HepG2 (cell line): ENCODE data around the gene APLP1. TPM values are rescaled to one million over a fixed set of nuclear protein-coding genes. Genes with fewer than 3 reads are reported as not detected.

ENCODE experiments used
- ATAD3A ChIP-seq: sonication (generic); formaldehyde crosslinking; IDR thresholded peaks from 2 replicates; pipeline ENCODE4 v1.4.0; 2020; ENCODE audit warnings: missing genetic modification reagents
- CBFB ChIP-seq: sonication (generic); formaldehyde crosslinking; IDR thresholded peaks from 2 replicates; pipeline ENCODE4 v1.4.0; 2020; ENCODE audit warnings: missing genetic modification reagents
- HHEX ChIP-seq: IDR thresholded peaks from 2 replicates; pipeline ENCODE4 v1.6.1; 2016; ENCODE audit warnings: control low read depth
- NFE2L2 ChIP-seq: fragments of 150-350 bp; IDR thresholded peaks from 2 replicates; pipeline ENCODE4 v1.6.1; 2014; ENCODE audit warnings: low read length
- NR1H2 ChIP-seq: sonication (generic); formaldehyde crosslinking; IDR thresholded peaks from 2 replicates; pipeline ENCODE4 v1.8.1; 2022; ENCODE audit warnings: low read depth, missing genetic modification reagents, borderline replicate concordance
- POLR2AphosphoS2 ChIP-seq: IDR thresholded peaks from 2 replicates; pipeline ENCODE4 v1.6.1; 2011; ENCODE audit warnings: low read depth, low read length, improper control_type of control experiment
- RNF2 ChIP-seq: fragments of 450-650 bp; conservative IDR thresholded peaks from 2 replicates; pipeline ENCODE4 v1.6.1; 2016; ENCODE audit warnings: low read depth
- SAP130 ChIP-seq: IDR thresholded peaks from 2 replicates; pipeline ENCODE4 v1.6.1; 2016; ENCODE audit warnings: low read depth
- SPEN ChIP-seq: sonication (generic); formaldehyde crosslinking; IDR thresholded peaks from 2 replicates; pipeline ENCODE4 v1.5.1; 2020; ENCODE audit warnings: low read depth, mild to moderate bottlenecking, missing genetic modification reagents
- TBL1XR1 ChIP-seq: fragments of 150-350 bp; IDR thresholded peaks from 2 replicates; pipeline ENCODE4 v1.6.1; 2014; ENCODE audit warnings: borderline replicate concordance, low read length; ENCODE audit not compliant: partially characterized antibody
- ZNF274 ChIP-seq: sonication (generic); formaldehyde crosslinking; IDR thresholded peaks from 2 replicates; pipeline ENCODE4 v1.5.1; 2020; ENCODE audit warnings: mild to moderate bottlenecking, missing genetic modification reagents
- ZNF501 ChIP-seq: sonication (generic); formaldehyde crosslinking; IDR thresholded peaks from 2 replicates; pipeline ENCODE4 v1.5.1; 2020; ENCODE audit warnings: mild to moderate bottlenecking, moderate library complexity, missing genetic modification reagents
- ZNF790 ChIP-seq: sonication (generic); formaldehyde crosslinking; IDR thresholded peaks from 2 replicates; pipeline ENCODE4 v1.8.0; 2022; ENCODE audit warnings: missing genetic modification reagents, mild to moderate bottlenecking, borderline replicate concordance
- polyA plus RNA-seq, 8 experiments: library from polyadenylated mRNA; depleted of rRNA in 3 of 8; stranded (reverse) in 7 of 8; unstranded in 1 of 8; fragments of >200 nt; fragmentation: Illumina TruSeq in 4 of 8; extraction: Trizol in 4 of 8; gene quantifications; 2 replicates each; pipeline versions ENCODE4 v1.2.1 to v1.2.3, GENCODE V29; 2011 to 2016; ENCODE audit warnings: low read depth in 4 of 8, missing spikeins in 1 of 8, mixed read lengths in 1 of 8; ENCODE audit not compliant: insufficient read depth in 1 of 8
- total RNA-seq, 5 experiments: library from RNA; depleted of rRNA; stranded (reverse); fragments of >200 nt; fragmentation: Illumina TruSeq; extraction: Trizol; gene quantifications; 2 replicates each; pipeline ENCODE4 v1.2.3, GENCODE V29; 2016; ENCODE audit warnings: low read depth in 1 of 5
- TF ChIP-seq, protein P1 (sequence below): sonication (generic); formaldehyde crosslinking; IDR thresholded peaks from 2 replicates; pipeline ENCODE4 v1.9.0; 2021; ENCODE audit warnings: missing genetic modification reagents, mild to moderate bottlenecking, borderline replicate concordance
- TF ChIP-seq, protein P2 (sequence below): sonication (generic); formaldehyde crosslinking; IDR thresholded peaks from 2 replicates; pipeline ENCODE4 v1.4.0; 2020; ENCODE audit warnings: mild to moderate bottlenecking, missing genetic modification reagents
- TF ChIP-seq, protein P3 (sequence below): sonication (generic); formaldehyde crosslinking; IDR thresholded peaks from 2 replicates; pipeline ENCODE4 v1.4.0; 2020; ENCODE audit warnings: missing genetic modification reagents, mild to moderate bottlenecking, borderline replicate concordance
- TF ChIP-seq, protein P4 (sequence below): IDR thresholded peaks from 2 replicates; pipeline ENCODE4 v1.6.1; 2016

Gene APLP1
- total and polyA plus RNA-seq, 2 of the 13 experiments (the other 11 are each of a cell fraction or from before 2014, with no cell fraction given): 2.0 to 2.9 TPM

DNA sequence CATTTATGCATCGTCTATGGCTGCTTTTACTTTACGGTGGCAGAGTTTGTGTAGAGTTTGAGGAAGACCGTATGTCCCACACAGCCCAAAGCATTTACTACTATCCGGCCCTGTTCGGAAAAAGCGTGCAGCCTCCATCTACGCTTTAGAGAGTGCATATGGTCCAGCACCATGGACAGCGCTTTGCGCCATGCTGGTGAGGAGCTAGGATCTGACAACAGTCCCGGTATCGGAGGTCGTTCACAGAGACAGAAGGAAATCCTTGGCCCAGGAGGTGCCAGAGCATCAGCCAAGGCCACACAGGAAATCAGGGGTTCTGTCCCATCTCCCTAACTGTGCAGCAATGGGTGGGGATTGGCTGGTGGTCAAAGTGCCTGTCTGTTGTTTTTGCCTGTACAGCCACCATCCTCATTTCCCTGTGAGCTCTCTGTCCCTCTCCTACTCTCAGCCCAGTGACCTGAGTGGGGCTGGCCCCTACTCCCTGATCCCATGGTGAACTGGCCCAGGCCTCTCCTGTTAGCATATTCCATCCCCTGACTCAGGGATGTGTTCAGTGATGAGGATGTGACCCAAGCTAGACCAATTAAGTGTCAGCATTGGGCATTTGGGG lies 39.6 kb upstream of the APLP1 start (continued):
- TF ChIP-seq, protein P1, sequence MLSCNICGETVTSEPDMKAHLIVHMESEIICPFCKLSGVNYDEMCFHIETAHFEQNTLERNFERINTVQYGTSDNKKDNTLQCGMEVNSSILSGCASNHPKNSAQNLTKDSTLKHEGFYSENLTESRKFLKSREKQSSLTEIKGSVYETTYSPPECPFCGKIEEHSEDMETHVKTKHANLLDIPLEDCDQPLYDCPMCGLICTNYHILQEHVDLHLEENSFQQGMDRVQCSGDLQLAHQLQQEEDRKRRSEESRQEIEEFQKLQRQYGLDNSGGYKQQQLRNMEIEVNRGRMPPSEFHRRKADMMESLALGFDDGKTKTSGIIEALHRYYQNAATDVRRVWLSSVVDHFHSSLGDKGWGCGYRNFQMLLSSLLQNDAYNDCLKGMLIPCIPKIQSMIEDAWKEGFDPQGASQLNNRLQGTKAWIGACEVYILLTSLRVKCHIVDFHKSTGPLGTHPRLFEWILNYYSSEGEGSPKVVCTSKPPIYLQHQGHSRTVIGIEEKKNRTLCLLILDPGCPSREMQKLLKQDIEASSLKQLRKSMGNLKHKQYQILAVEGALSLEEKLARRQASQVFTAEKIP (CRISPR knock-in tag): no peak
- TF ChIP-seq, protein P2, sequence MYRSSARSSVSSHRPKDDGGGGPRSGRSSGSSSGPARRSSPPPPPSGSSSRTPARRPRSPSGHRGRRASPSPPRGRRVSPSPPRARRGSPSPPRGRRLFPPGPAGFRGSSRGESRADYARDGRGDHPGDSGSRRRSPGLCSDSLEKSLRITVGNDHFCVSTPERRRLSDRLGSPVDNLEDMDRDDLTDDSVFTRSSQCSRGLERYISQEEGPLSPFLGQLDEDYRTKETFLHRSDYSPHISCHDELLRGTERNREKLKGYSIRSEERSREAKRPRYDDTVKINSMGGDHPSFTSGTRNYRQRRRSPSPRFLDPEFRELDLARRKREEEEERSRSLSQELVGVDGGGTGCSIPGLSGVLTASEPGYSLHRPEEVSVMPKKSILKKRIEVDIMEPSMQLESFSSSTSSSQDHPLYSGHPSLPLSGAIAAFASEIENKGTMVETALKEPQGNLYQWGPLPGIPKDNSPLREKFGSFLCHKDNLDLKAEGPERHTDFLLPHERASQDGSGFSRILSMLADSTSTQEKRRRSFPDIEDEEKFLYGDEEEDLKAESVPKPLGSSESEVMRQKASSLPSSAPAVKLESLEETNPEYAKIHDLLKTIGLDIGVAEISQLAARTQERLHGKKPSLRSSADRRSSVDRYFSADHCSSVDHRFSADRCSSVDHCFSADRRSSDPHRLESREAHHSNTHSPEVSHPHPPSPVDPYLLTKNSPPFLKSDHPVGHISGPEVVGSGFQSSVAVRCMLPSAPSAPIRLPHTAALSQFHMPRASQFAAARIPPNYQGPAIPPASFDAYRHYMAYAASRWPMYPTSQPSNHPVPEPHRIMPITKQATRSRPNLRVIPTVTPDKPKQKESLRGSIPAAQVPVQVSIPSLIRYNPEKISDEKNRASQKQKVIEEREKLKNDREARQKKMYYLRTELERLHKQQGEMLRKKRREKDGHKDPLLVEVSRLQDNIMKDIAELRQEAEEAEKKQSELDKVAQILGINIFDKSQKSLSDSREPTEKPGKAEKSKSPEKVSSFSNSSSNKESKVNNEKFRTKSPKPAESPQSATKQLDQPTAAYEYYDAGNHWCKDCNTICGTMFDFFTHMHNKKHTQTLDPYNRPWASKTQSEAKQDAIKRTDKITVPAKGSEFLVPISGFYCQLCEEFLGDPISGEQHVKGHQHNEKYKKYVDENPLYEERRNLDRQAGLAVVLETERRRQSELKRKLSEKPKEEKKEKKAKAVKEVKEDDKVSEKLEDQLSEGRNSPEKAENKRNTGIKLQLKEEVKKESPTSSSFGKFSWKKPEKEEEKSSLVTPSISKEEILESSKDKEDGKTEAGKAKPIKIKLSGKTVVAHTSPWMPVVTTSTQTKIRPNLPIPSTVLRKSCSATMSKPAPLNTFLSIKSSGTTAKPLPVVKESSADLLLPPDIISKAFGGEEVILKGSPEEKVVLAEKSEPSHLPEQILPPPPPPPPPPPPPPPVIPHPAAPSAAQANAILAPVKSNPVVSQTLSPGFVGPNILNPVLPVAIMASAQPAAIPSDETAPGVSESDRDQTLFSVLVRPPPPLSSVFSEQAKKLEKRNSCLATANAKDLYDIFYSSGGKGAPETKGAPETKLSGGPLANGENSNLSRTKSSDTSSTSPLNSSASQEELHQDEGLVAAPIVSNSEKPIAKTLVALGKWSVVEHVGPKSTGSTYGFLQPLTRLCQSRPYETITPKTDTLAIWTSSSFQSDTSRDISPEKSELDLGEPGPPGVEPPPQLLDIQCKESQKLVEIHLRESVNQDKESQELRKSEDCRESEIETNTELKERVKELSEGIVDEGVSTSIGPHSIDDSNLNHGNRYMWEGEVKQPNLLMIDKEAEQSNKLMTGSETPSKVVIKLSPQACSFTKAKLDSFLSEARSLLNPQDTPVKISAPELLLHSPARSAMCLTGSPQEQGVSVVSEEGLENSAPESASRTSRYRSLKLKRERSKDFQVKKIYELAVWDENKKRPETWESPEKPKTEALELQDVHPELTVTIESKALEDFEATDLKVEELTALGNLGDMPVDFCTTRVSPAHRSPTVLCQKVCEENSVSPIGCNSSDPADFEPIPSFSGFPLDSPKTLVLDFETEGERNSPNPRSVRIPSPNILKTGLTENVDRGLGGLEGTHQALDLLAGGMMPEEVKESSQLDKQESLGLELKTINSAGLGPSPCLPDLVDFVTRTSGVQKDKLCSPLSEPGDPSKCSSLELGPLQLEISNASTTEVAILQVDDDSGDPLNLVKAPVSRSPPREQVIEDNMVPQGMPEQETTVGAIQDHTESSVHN (CRISPR knock-in tag): 0 out of 2 replicates have a peak, but pooled peaks have one; percentile 73
- TF ChIP-seq, protein P3, sequence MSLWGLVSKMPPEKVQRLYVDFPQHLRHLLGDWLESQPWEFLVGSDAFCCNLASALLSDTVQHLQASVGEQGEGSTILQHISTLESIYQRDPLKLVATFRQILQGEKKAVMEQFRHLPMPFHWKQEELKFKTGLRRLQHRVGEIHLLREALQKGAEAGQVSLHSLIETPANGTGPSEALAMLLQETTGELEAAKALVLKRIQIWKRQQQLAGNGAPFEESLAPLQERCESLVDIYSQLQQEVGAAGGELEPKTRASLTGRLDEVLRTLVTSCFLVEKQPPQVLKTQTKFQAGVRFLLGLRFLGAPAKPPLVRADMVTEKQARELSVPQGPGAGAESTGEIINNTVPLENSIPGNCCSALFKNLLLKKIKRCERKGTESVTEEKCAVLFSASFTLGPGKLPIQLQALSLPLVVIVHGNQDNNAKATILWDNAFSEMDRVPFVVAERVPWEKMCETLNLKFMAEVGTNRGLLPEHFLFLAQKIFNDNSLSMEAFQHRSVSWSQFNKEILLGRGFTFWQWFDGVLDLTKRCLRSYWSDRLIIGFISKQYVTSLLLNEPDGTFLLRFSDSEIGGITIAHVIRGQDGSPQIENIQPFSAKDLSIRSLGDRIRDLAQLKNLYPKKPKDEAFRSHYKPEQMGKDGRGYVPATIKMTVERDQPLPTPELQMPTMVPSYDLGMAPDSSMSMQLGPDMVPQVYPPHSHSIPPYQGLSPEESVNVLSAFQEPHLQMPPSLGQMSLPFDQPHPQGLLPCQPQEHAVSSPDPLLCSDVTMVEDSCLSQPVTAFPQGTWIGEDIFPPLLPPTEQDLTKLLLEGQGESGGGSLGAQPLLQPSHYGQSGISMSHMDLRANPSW (CRISPR knock-in tag): no peak
- TF ChIP-seq POLR2AphosphoS2: no peak
- peak; percentile 86; the same call in 1 of the 2 replicates for TF ChIP-seq NR1H2 (CRISPR knock-in tag)
- TF ChIP-seq ZNF274: peak; percentile 82
- no peak for TF ChIP-seq HHEX (CRISPR knock-in tag)
- no peak for TF ChIP-seq RNF2
- peak; percentile 93; the same call in 1 of the 2 replicates for TF ChIP-seq ATAD3A (CRISPR knock-in tag)
- no peak for TF ChIP-seq ZNF501 (CRISPR knock-in tag)
- TF ChIP-seq ZNF790 (CRISPR knock-in tag): 0 out of 2 replicates have a peak, but pooled peaks have one; percentile 38
- TF ChIP-seq SPEN (CRISPR knock-in tag): peak; percentile 86; the same call in 1 of the 2 replicates
- TF ChIP-seq SAP130: peak; percentile 96
- TF ChIP-seq CBFB (CRISPR knock-in tag): peak; percentile 69; the same call in 1 of the 2 replicates
- TF ChIP-seq NFE2L2: no peak
- TF ChIP-seq TBL1XR1: no peak
- TF ChIP-seq, protein P4, sequence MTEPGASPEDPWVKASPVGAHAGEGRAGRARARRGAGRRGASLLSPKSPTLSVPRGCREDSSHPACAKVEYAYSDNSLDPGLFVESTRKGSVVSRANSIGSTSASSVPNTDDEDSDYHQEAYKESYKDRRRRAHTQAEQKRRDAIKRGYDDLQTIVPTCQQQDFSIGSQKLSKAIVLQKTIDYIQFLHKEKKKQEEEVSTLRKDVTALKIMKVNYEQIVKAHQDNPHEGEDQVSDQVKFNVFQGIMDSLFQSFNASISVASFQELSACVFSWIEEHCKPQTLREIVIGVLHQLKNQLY (CRISPR knock-in tag): peak; percentile 71; the same call in 1 of the 2 replicates
